Stimulated activated CD4-positive, alpha-beta T cell treated with anti-CD3 and anti-CD28 coated beads, TNF-alpha, amount 100 ng/mL, for 48 hours (primary cell): ENCODE measurements around the gene CLCN1.

ENCODE experiments used
- DNase-seq, 3 donors: peaks; one replicate each; pipeline ENCODE4 v3.0.0-alpha.2; 2020; ENCODE audit warnings: low read depth in 3 of 3

CLCN1 gene

GRCh38 chr7:143334244-143334643, 18.3 kb downstream of the CLCN1 start:
- no peak for DNase-seq

- DNase-seq = no peak
Measured at GRCh38 chr7:143337216-143337615, 21.3 kb downstream of the CLCN1 start.

GRCh38 chr7:143341842-143342241, 25.9 kb downstream of the CLCN1 start:
- no peak for DNase-seq

- no peak for DNase-seq
Measured at GRCh38 chr7:143343596-143343995, 27.7 kb downstream of the CLCN1 start.

- peak; percentile 40 to 67 (median 49) for DNase-seq
Measured at GRCh38 chr7:143345428-143345900, 29.6 kb downstream of the CLCN1 start.

GRCh38 chr7:143346018-143346417, 30.1 kb downstream of the CLCN1 start:
- no peak for DNase-seq

GRCh38 chr7:143347950-143348349, 32.0 kb downstream of the CLCN1 start:
- no peak for DNase-seq

- no peak for DNase-seq
Measured at GRCh38 chr7:143351060-143351459, 35.1 kb downstream of the CLCN1 start.

GRCh38 chr7:143351574-143351973, 35.7 kb downstream of the CLCN1 start:
- no peak for DNase-seq

- no peak for DNase-seq
Measured at GRCh38 chr7:143352531-143353002, 36.7 kb downstream of the CLCN1 start.

- DNase-seq = no peak
Measured at GRCh38 chr7:143354376-143354775, 38.5 kb downstream of the CLCN1 start.

GRCh38 chr7:143354965-143355364, 39.1 kb downstream of the CLCN1 start:
- DNase-seq = no peak

GRCh38 chr7:143355450-143356385, 39.8 kb downstream of the CLCN1 start:
- no peak for DNase-seq

- no peak for DNase-seq
Measured at GRCh38 chr7:143356414-143357050, 40.6 kb downstream of the CLCN1 start.

- DNase-seq = no peak
Measured at GRCh38 chr7:143358626-143359025, 42.7 kb downstream of the CLCN1 start.

- no peak for DNase-seq
Measured at GRCh38 chr7:143359771-143360353, 44.0 kb downstream of the CLCN1 start.

- no peak for DNase-seq
Measured at GRCh38 chr7:143360788-143361551, 45.1 kb downstream of the CLCN1 start.

GRCh38 chr7:143361552-143362130, 45.7 kb downstream of the CLCN1 start:
- DNase-seq = no peak

GRCh38 chr7:143362131-143363015, 46.5 kb downstream of the CLCN1 start, which contains the start of gene FAM131B:
FAM131B (minus strand) TSS chr7:143362713; CDS start chr7:143362603, 110 bp downstream.
- peak in 1 of 3 donors; percentile 28 for DNase-seq
